GM12892 (cell line): Measurements from ENCODE around the gene STK32C.

Source experiments
- POLR2A ChIP-seq: IDR thresholded peaks from 2 replicates; pipeline ENCODE4 v1.6.1; 2011; ENCODE audit warnings: low read depth, low read length, control low read depth
- POLR2AphosphoS5 ChIP-seq: IDR thresholded peaks from 2 replicates; pipeline ENCODE4 v1.6.1; 2011; ENCODE audit warnings: low read depth, low read length, control low read depth

DNA sequence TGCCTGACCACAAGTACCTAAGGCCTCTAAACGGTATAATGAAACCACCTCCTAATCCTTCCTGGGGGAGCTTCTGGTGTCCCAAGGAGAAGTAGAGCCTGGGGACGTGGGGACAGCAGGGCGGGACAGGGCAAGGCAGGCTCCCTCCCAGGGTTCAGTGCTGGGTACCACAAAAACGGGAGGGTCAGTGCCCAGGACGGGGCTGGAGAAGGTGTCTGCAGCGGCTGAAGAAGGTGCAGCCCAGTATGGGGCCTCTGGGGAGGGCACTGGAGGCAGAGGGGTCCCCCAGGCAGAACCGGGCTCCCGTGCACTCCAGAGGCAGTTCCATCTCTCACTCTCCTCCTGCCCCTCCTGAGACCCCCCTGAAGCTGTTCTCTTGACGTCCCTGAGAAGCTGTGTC lies 74.8 kb downstream of the STK32C start:
- TF ChIP-seq POLR2AphosphoS5 (no peak), POLR2A (no peak)
